ENCODE results near the gene CNPPD1.
"Not testable (repeated sequence)": the region's sequence is repeated elsewhere in the genome, so short reads cannot be mapped to it uniquely, and the experiment has no call there.

CNPPD1 gene

GRCh38 chr2:219205981-219206327 lies 29.2 kb upstream of the CNPPD1 start:
- H3K4me3 ChIP-seq (ENCODE audit: low read length), result peak overlapping the region; percentile 52
- peak overlapping the region; percentile 98 for H3K9ac ChIP-seq (ENCODE audit: low read length)
- H3K27me3 ChIP-seq (ENCODE audit: control insufficient read depth, insufficient read depth, low read length), result no peaks in the 10 kb centered on the region

DNA sequence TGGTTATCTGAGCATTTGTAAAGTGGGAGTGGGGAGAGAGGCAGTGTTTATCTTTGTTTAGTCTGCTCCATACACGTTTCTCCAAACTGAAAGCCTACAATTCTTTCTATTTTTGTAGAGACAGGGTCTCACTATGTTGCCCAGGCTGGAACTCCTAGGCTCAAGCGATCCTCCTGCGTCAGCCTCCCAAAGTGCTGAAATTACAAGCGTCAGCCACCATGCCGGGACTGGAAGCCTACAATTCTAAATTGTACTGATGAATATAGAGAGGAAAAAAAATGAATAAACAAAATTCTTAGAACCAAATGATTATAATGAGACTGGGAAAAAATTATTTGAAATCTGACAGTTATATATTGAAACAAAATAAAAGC lies 28.4 kb upstream of the CNPPD1 start:
- Histone ChIP-seq H3K36me3 (ENCODE audit: control insufficient read depth, insufficient read depth, low read length) (peaks cover 6% of the 10 kb centered on the region), H3K4me3 (ENCODE audit: low read length) (no peak overlapping the region), H3K9ac (ENCODE audit: low read length) (no peak overlapping the region), H3K9me3 (ENCODE audit: control insufficient read depth, low read length) (no peaks in the 10 kb centered on the region), H3K27me3 (ENCODE audit: control insufficient read depth, insufficient read depth, low read length) (no peaks in the 10 kb centered on the region), H3K4me1 (ENCODE audit: control insufficient read depth, insufficient read depth, low read length) (peaks cover 19% of the 10 kb centered on the region)

More at GRCh38 chr2:219205981-219206327, 29.2 kb upstream of the CNPPD1 start:
- peaks cover 6% of the 10 kb centered on the region for H3K36me3 ChIP-seq (ENCODE audit: control insufficient read depth, insufficient read depth, low read length)
- peaks cover 19% of the 10 kb centered on the region for H3K4me1 ChIP-seq (ENCODE audit: control insufficient read depth, insufficient read depth, low read length)
- H3K9me3 ChIP-seq (ENCODE audit: control insufficient read depth, low read length), result no peaks in the 10 kb centered on the region

GRCh38 chr2:219204425-219205164 lies 27.9 kb upstream of the CNPPD1 start:
- Histone ChIP-seq H3K9ac (ENCODE audit: low read length) (no peak overlapping the region), H3K4me3 (ENCODE audit: low read length) (no peak overlapping the region), H3K4me1 (ENCODE audit: control insufficient read depth, insufficient read depth, low read length) (peaks cover 19% of the 10 kb centered on the region), H3K27me3 (ENCODE audit: control insufficient read depth, insufficient read depth, low read length) (no peaks in the 10 kb centered on the region), H3K36me3 (ENCODE audit: control insufficient read depth, insufficient read depth, low read length) (peaks cover 6% of the 10 kb centered on the region), H3K9me3 (ENCODE audit: control insufficient read depth, low read length) (no peaks in the 10 kb centered on the region)

- H3K36me3 ChIP-seq (ENCODE audit: control insufficient read depth, insufficient read depth, low read length); H3K27me3 ChIP-seq (ENCODE audit: control insufficient read depth, insufficient read depth, low read length); H3K4me3 ChIP-seq (ENCODE audit: low read length); H3K4me1 ChIP-seq (ENCODE audit: control insufficient read depth, insufficient read depth, low read length); H3K9ac ChIP-seq (ENCODE audit: low read length); H3K9me3 ChIP-seq (ENCODE audit: control insufficient read depth, low read length): not testable (repeated sequence)
Observed at GRCh38 chr2:219201331-219201730, 24.6 kb upstream of the CNPPD1 start.

GRCh38 chr2:219200502-219201326 lies 24.0 kb upstream of the CNPPD1 start:
- H3K4me1 ChIP-seq (ENCODE audit: control insufficient read depth, insufficient read depth, low read length); H3K9ac ChIP-seq (ENCODE audit: low read length); H3K9me3 ChIP-seq (ENCODE audit: control insufficient read depth, low read length); H3K4me3 ChIP-seq (ENCODE audit: low read length); H3K27me3 ChIP-seq (ENCODE audit: control insufficient read depth, insufficient read depth, low read length); H3K36me3 ChIP-seq (ENCODE audit: control insufficient read depth, insufficient read depth, low read length): not testable (repeated sequence)

DNA sequence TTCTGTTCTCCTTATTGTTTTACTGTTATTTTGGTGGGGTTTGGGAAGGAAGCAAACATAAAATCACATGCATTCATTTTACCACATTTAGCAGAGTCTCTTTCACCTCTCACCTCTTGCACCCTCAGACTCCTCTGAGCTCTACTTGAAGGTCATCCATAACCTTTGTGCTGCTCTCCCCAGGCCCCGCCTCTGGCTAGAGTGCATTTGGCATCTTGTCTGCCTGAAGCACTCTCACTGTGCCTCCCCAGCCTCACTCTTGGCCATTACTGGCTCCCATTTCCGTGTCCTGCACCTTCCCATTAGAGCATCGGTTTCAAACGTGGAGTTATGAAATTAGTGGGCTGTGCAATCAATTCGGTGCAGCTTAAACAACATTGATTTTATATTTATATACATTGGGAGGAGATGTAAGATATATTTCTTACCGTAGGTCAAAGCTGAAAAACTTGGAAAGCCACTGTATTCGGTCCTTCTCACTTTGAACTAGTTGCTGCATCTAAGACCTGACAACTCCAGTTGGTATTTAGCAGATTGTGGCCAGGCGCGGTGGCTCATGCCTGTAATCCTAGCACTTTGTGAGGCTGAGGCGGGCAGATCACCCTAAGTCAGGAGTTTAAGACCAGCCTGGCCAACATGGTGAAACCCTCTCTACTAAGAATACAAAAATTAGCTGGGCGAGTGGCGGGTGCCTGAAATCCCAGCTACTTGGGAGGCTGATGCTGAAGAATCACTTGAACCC lies 22.9 kb upstream of the CNPPD1 start:
- Histone ChIP-seq H3K4me3 (ENCODE audit: low read length) (no peak overlapping the region), H3K9me3 (ENCODE audit: control insufficient read depth, low read length) (no peaks in the 10 kb centered on the region), H3K27me3 (ENCODE audit: control insufficient read depth, insufficient read depth, low read length) (no peaks in the 10 kb centered on the region), H3K36me3 (ENCODE audit: control insufficient read depth, insufficient read depth, low read length) (no peaks in the 10 kb centered on the region), H3K9ac (ENCODE audit: low read length) (no peak overlapping the region), H3K4me1 (ENCODE audit: control insufficient read depth, insufficient read depth, low read length) (no peaks in the 10 kb centered on the region)

- Histone ChIP-seq H3K4me3 (ENCODE audit: low read length) (no peak overlapping the region), H3K9ac (ENCODE audit: low read length) (no peak overlapping the region), H3K4me1 (ENCODE audit: control insufficient read depth, insufficient read depth, low read length) (no peaks in the 10 kb centered on the region), H3K36me3 (ENCODE audit: control insufficient read depth, insufficient read depth, low read length) (no peaks in the 10 kb centered on the region), H3K9me3 (ENCODE audit: control insufficient read depth, low read length) (no peaks in the 10 kb centered on the region), H3K27me3 (ENCODE audit: control insufficient read depth, insufficient read depth, low read length) (no peaks in the 10 kb centered on the region)
Observed at GRCh38 chr2:219198974-219199373, 22.2 kb upstream of the CNPPD1 start.

DNA sequence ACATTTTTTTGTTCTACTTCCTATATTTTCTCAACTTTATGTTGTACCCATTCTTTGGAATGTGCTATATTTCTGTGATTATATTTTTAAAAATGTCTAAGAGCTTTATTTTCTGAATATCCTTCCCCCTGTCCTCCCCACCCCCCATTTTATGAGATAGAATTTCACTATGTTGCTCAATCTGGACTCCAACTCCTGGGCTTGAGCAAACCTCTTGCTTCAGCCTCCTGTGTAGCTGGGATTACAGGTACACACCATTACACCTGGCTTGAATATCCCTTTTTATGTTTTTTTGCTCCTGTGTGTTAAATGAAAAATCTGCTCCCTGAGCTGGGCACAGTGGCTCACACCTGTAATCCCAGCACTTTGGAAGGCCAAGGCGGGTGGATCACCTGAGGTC lies 20.7 kb upstream of the CNPPD1 start:
- Histone ChIP-seq H3K4me1 (ENCODE audit: control insufficient read depth, insufficient read depth, low read length) (no peaks in the 10 kb centered on the region), H3K4me3 (ENCODE audit: low read length) (no peak overlapping the region), H3K9ac (ENCODE audit: low read length) (no peak overlapping the region), H3K9me3 (ENCODE audit: control insufficient read depth, low read length) (no peaks in the 10 kb centered on the region), H3K27me3 (ENCODE audit: control insufficient read depth, insufficient read depth, low read length) (no peaks in the 10 kb centered on the region), H3K36me3 (ENCODE audit: control insufficient read depth, insufficient read depth, low read length) (no peaks in the 10 kb centered on the region)

GRCh38 chr2:219186754-219187456 lies 10.2 kb upstream of the CNPPD1 start:
- Histone ChIP-seq H3K36me3 (ENCODE audit: control insufficient read depth, insufficient read depth, low read length) (peaks cover 8% of the 10 kb centered on the region), H3K9me3 (ENCODE audit: control insufficient read depth, low read length) (no peaks in the 10 kb centered on the region), H3K4me3 (ENCODE audit: low read length) (no peak overlapping the region)

DNA sequence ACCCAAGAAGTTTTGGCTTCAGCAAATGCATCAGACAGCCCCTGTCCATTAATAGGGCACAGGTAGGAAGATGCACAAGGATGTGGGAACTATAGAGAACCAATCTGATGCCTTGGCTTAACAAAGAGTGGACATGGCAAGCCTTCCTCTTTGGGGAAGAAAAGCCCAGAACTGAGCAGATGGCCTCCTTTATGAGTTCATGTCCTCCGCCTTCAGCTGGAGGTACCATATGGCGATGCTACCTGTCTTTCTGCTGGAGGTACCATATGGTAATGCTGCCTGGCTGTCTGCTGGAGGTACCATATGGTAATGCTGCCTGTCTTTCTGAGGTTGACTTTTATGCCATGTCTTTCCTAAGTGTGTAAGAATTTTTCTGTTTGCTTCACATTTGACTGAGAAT lies 7.4 kb upstream of the CNPPD1 start:
- Histone ChIP-seq H3K4me3 (ENCODE audit: low read length) (no peak overlapping the region), H3K4me1 (ENCODE audit: control insufficient read depth, insufficient read depth, low read length) (peaks cover 6% of the 10 kb centered on the region), H3K9ac (ENCODE audit: low read length) (no peak overlapping the region), H3K36me3 (ENCODE audit: control insufficient read depth, insufficient read depth, low read length) (peaks cover 19% of the 10 kb centered on the region), H3K9me3 (ENCODE audit: control insufficient read depth, low read length) (no peaks in the 10 kb centered on the region), H3K27me3 (ENCODE audit: control insufficient read depth, insufficient read depth, low read length) (no peaks in the 10 kb centered on the region)

More at GRCh38 chr2:219186754-219187456, 10.2 kb upstream of the CNPPD1 start:
- no peak overlapping the region for H3K9ac ChIP-seq (ENCODE audit: low read length)
- no peaks in the 10 kb centered on the region for H3K27me3 ChIP-seq (ENCODE audit: control insufficient read depth, insufficient read depth, low read length)
- H3K4me1 ChIP-seq (ENCODE audit: control insufficient read depth, insufficient read depth, low read length), result no peaks in the 10 kb centered on the region

DNA sequence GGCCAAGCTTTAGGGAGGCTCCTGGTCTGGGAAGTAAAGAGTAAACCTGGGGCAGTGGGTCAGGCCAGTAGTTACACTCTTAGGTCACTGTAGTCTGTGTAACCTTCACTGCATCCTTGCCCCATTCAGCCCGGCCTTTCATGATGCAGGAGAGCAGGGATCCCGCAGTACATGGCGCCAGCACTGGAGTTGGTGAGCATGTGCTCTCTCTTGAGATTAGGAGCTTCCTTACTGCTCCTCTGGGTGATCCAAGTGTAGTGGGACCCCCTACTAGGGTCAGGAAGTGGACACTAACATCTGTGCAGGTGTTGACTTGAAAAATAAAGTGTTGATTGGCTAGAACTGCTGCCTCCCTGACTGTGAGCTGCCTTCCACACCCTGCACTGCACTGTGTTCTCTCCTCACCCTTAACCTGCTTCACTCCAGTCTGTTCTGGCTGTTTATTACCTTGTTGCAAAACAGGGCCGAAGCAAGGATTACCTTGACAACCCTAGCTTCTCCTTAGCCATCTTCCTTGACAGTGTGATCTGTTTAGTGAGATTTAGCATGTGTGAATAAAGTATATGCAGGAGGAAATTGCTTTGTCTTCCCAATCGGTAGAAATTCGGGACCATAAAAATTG lies 6.5 kb upstream of the CNPPD1 start:
- Histone ChIP-seq H3K9ac (ENCODE audit: low read length) (no peak overlapping the region), H3K27me3 (ENCODE audit: control insufficient read depth, insufficient read depth, low read length) (no peaks in the 10 kb centered on the region), H3K36me3 (ENCODE audit: control insufficient read depth, insufficient read depth, low read length) (peaks cover 19% of the 10 kb centered on the region), H3K9me3 (ENCODE audit: control insufficient read depth, low read length) (no peaks in the 10 kb centered on the region), H3K4me3 (ENCODE audit: low read length) (no peak overlapping the region), H3K4me1 (ENCODE audit: control insufficient read depth, insufficient read depth, low read length) (peaks cover 11% of the 10 kb centered on the region)

Data from mucosa of stomach (tissue), 1 donor.